ENCODE measurements around the gene NAGPA. TPM values are rescaled to one million over a fixed set of nuclear protein-coding genes. Genes with fewer than 3 reads are reported as not detected.

The NAGPA gene
- polyA plus RNA-seq, 1 donor: 19.3 TPM

DNA sequence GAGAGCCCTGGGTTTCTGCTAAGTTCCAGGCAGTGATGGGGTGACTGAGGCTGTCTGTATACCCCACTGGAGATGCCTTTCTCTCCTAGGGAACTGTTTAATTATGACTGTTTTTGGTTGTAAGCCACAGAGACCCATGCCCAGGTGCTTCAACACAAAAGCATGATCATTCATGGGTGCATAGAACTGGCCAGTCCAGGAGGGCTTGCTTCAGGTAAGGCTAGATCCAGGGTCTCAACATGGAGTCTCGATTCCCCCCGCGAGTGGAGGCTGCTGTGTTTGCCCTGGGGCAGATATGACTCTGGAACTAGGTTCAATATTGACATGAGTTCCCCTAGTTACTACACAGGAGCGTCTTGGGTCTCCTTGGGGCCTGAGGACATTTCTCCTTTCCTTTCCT is 17.8 kb downstream of the NAGPA start:
- DNase-seq: no peak
- Histone ChIP-seq H3K27ac (ENCODE audit: low read length) (no peak overlapping the region), H3K27me3 (ENCODE audit: control insufficient read depth, insufficient read depth, low read length) (no peaks in the 10 kb centered on the region), H3K36me3 (ENCODE audit: control insufficient read depth, insufficient read depth, low read length) (no peaks in the 10 kb centered on the region), H3K4me1 (ENCODE audit: control insufficient read depth, insufficient read depth, low read length) (no peaks in the 10 kb centered on the region), H3K9me3 (ENCODE audit: control insufficient read depth, low read depth, low read length) (no peaks in the 10 kb centered on the region), H3K4me3 (ENCODE audit: low read length) (no peak overlapping the region)
- WGBS (ENCODE audit: insufficient coverage, low lambda C conversion rate): no CpG with 5 or more reads among the region's 4 CpGs

DNA sequence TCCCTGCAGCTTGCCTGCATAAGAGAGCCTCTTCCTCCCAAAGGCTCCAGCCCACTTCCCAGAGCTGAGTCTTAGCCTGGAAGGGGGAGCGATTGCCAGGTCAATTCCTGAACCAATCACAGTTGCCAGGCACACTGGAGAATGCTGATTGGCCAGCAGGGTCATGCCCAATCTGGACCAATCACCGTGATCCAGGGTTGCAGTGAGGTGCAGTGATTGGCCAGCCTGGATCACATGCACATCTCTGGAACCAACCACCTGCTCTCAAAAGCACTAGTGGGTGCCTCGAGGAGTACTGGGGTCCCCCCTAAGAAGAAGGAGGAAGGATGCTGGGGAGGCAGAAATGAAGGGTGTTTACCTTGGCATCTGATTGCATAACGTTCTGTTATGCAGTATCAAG is 18.4 kb downstream of the NAGPA start:
- H3K9me3 ChIP-seq (ENCODE audit: control insufficient read depth, low read depth, low read length): no peaks in the 10 kb centered on the region
- WGBS (ENCODE audit: insufficient coverage, low lambda C conversion rate): no CpG with 5 or more reads among the region's 4 CpGs
- no peaks in the 10 kb centered on the region for H3K27me3 ChIP-seq (ENCODE audit: control insufficient read depth, insufficient read depth, low read length)
- DNase-seq: no peak
- H3K27ac ChIP-seq (ENCODE audit: low read length): no peak overlapping the region
- no peak overlapping the region for H3K4me3 ChIP-seq (ENCODE audit: low read length)
- no peaks in the 10 kb centered on the region for H3K4me1 ChIP-seq (ENCODE audit: control insufficient read depth, insufficient read depth, low read length)
- H3K36me3 ChIP-seq (ENCODE audit: control insufficient read depth, insufficient read depth, low read length): no peaks in the 10 kb centered on the region

DNA sequence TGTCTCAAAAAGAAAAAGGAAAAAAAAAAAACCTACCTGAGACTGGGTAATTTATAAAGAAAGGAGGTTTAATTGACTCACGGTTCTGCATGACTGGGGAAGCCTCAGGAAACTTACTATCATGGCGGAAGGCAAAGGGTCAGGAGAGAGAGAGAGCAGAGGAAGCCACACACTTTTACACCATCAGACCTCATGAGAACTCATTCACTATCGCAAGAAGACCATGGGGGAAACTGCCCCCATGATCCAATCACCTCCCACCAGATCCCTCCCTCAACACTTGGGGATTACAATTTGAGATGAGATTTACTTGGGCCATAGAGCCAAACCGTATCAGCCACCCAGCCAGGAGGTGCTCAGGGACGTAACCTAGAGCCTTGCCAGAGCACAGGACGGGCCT is 20.8 kb downstream of the NAGPA start:
- no peak for DNase-seq
- Histone ChIP-seq H3K4me3 (ENCODE audit: low read length) (no peak overlapping the region), H3K27ac (ENCODE audit: low read length) (no peak overlapping the region), H3K36me3 (ENCODE audit: control insufficient read depth, insufficient read depth, low read length) (no peaks in the 10 kb centered on the region), H3K9me3 (ENCODE audit: control insufficient read depth, low read depth, low read length) (no peaks in the 10 kb centered on the region), H3K4me1 (ENCODE audit: control insufficient read depth, insufficient read depth, low read length) (no peaks in the 10 kb centered on the region), H3K27me3 (ENCODE audit: control insufficient read depth, insufficient read depth, low read length) (no peaks in the 10 kb centered on the region)
- whole genome bisulfite sequencing (ENCODE audit: insufficient coverage, low lambda C conversion rate): no CpG with 5 or more reads among the region's 6 CpGs

DNA sequence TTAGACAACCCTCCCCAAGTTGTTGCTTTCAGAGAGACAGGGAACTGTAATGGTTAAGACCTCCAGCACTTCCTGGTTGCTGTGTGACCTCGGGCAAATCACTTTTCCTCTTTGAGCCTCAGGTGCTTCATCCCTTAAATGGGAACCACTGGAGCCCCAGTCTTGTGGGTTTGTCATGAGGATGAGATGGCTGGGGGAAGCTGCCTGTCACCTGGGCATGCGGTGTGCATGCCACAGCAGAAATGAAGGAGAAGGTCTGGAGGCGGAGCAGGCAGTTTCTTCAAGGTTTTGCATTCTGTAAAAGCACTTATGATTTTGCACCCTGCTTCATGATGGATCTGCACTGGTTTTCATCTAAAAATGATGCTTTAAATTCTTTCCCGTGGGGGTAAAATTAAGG is 22.1 kb downstream of the NAGPA start:
- H3K27ac ChIP-seq (ENCODE audit: low read length): no peak overlapping the region
- no peaks in the 10 kb centered on the region for H3K9me3 ChIP-seq (ENCODE audit: control insufficient read depth, low read depth, low read length)
- H3K36me3 ChIP-seq (ENCODE audit: control insufficient read depth, insufficient read depth, low read length): no peaks in the 10 kb centered on the region
- WGBS (ENCODE audit: insufficient coverage, low lambda C conversion rate): no CpG with 5 or more reads among the region's 4 CpGs
- DNase-seq: no peak
- no peak overlapping the region for H3K4me3 ChIP-seq (ENCODE audit: low read length)
- H3K4me1 ChIP-seq (ENCODE audit: control insufficient read depth, insufficient read depth, low read length): no peaks in the 10 kb centered on the region
- no peaks in the 10 kb centered on the region for H3K27me3 ChIP-seq (ENCODE audit: control insufficient read depth, insufficient read depth, low read length)

DNA sequence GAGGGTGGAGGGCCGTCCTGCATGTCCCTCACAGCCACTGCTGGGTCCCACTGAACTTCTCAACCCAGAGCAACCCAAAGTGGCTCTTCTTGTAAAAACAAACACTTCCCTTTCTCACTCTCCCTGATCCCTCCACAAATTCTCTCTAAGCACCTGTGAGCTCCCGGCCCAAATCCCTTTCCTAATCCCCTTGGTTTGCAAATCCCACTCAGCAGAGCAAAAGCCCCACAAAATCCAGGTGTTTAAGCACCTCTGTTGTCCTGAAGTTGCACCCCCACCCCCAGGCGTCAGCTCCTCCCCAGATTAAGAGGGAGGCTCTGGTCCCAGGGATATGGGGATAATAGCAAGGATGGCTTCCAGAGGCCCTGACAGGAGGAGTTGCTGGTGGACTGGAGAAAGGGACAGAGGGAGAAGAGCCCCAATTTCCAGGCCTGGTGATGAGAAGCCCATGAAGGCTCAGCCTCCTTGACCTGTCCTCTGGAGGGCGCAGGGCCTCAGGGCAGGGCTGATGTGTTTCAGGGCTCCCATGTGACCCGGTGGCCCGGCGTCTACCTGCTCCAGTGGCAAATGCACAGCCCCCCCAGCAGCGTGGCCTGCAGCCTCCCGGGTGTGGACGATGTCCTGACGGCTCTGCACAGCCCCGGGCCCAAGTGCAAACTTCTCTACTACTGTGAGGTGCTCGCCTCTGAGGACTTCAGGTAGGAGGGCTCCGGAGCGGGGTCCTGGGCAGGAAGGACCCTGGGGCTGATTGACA is 23.0 kb downstream of the NAGPA start:
- WGBS (ENCODE audit: insufficient coverage, low lambda C conversion rate): no CpG with 5 or more reads among the region's 15 CpGs
- Histone ChIP-seq H3K4me3 (ENCODE audit: low read length) (no peak overlapping the region), H3K27ac (ENCODE audit: low read length) (no peak overlapping the region), H3K4me1 (ENCODE audit: control insufficient read depth, insufficient read depth, low read length) (no peaks in the 10 kb centered on the region), H3K36me3 (ENCODE audit: control insufficient read depth, insufficient read depth, low read length) (no peaks in the 10 kb centered on the region), H3K9me3 (ENCODE audit: control insufficient read depth, low read depth, low read length) (no peaks in the 10 kb centered on the region), H3K27me3 (ENCODE audit: control insufficient read depth, insufficient read depth, low read length) (no peaks in the 10 kb centered on the region)
- no peak for DNase-seq

DNA sequence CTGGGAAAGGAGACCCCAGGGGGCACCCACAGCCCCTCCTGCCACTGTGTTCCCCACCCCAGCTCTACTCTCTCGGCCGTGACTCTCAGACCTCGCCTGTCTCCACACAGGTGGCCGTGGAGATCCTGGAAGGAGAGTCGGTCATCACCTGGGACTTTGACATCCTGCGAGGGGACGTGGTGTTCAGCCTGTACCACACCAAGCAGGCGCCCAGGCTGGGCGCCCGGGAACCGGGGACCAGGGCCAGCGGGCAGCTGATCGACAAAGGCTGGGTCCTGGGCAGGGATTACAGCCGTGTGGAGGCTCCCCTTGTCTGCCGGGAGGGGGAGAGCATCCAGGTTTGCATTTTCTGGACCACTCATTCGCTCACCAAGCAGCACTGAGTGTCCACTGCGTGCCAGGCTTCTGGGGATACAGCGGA is 25.4 kb downstream of the NAGPA start:
- H3K27me3 ChIP-seq (ENCODE audit: control insufficient read depth, insufficient read depth, low read length): no peaks in the 10 kb centered on the region
- H3K4me3 ChIP-seq (ENCODE audit: low read length): no peak overlapping the region
- no CpG with 5 or more reads among the region's 18 CpGs for WGBS (ENCODE audit: insufficient coverage, low lambda C conversion rate)
- no peaks in the 10 kb centered on the region for H3K4me1 ChIP-seq (ENCODE audit: control insufficient read depth, insufficient read depth, low read length)
- no peak for DNase-seq
- no peaks in the 10 kb centered on the region for H3K36me3 ChIP-seq (ENCODE audit: control insufficient read depth, insufficient read depth, low read length)
- H3K27ac ChIP-seq (ENCODE audit: low read length): no peak overlapping the region
- no peaks in the 10 kb centered on the region for H3K9me3 ChIP-seq (ENCODE audit: control insufficient read depth, low read depth, low read length)

DNA sequence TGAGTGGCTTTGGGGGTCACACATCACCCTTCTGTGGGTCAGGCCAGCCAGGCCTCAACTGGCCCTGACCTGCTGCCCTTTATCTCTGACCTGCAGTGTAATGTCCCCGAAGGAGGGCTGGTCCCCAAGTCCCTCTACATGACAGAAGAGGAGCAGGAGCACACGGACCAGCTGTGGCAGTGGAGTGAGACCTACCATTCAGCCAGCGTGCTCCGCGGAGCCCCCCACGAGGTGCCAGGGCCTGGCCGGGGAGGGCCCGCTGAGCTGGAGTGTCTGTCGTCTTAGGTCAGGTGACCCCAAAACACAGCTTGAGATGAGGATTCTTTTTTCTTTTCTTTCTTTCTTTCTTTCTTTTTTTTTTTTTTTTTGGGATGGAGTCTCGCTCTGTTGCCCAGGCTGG is 26.5 kb downstream of the NAGPA start:
- WGBS (ENCODE audit: insufficient coverage, low lambda C conversion rate): no CpG with 5 or more reads among the region's 10 CpGs
- no peak overlapping the region for H3K4me3 ChIP-seq (ENCODE audit: low read length)
- H3K36me3 ChIP-seq (ENCODE audit: control insufficient read depth, insufficient read depth, low read length): no peaks in the 10 kb centered on the region
- H3K9me3 ChIP-seq (ENCODE audit: control insufficient read depth, low read depth, low read length): no peaks in the 10 kb centered on the region
- H3K4me1 ChIP-seq (ENCODE audit: control insufficient read depth, insufficient read depth, low read length): no peaks in the 10 kb centered on the region
- no peak overlapping the region for H3K27ac ChIP-seq (ENCODE audit: low read length)
- no peaks in the 10 kb centered on the region for H3K27me3 ChIP-seq (ENCODE audit: control insufficient read depth, insufficient read depth, low read length)
- no peak for DNase-seq

DNA sequence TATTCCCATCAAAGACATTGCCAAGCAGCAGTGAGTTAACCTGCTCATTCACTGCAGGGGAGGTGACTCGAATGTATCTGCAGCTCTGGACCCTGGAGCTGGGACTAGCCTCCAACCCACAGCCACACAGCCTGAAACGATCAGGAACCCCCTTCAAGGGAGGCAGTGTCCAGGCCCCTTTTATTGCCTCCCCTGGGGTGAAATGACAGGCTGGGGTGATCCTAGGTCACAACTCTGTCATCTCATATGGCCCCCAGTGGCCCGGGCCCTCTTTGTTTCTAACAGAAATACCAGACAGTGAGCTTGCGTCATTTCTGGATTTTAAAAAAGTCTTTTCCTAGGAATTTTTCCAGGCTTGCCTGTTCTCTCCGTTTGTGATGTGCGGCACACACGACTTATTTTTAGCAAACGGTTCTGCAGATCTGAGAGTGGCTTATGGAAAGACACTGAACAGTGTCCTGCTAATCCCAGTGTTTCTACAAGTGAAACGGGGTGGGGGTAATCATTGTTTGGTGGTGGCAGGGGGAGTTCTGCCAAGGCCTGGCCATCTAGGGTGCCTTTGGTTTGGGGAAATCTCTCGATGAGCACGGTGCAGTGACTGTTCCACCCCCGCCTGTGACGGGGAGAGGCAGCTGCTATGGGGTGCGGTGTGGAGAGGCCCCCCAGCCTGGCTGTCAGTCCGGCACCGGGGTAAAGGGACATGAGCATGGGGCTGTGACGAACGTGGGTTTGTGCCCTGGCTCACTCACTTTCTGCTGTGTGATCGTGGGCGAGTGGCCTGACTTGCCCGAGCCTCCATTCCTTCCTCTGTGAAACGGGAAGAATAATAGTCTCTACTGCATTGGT is 27.2 kb downstream of the NAGPA start:
- no peaks in the 10 kb centered on the region for H3K9me3 ChIP-seq (ENCODE audit: control insufficient read depth, low read depth, low read length)
- no peaks in the 10 kb centered on the region for H3K36me3 ChIP-seq (ENCODE audit: control insufficient read depth, insufficient read depth, low read length)
- no peaks in the 10 kb centered on the region for H3K4me1 ChIP-seq (ENCODE audit: control insufficient read depth, insufficient read depth, low read length)
- no CpG with 5 or more reads among the region's 22 CpGs for WGBS (ENCODE audit: insufficient coverage, low lambda C conversion rate)
- no peak overlapping the region for H3K4me3 ChIP-seq (ENCODE audit: low read length)
- no peaks in the 10 kb centered on the region for H3K27me3 ChIP-seq (ENCODE audit: control insufficient read depth, insufficient read depth, low read length)
- no peak for DNase-seq
- no peak overlapping the region for H3K27ac ChIP-seq (ENCODE audit: low read length)

DNA sequence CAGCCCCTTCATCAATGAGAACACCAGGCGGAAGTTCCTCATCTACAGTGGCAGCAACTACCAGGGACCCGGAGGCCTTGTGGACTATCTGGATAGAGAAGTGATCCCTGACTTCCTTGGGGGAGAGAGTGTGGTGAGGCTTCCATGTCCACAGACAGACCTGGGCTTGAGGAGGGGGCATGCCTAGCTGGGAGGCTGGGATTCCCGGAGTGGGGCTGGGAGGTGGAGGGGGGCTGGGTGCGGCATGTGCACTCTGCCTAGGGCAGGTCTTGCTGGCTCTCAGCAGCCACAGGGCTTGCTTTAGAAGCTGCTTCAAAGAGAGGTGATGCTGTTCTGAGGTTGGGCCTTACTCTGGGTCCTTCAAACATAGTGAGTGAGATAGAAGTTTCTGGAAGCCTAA is 27.8 kb downstream of the NAGPA start:
- DNase-seq: no peak
- Histone ChIP-seq H3K27me3 (ENCODE audit: control insufficient read depth, insufficient read depth, low read length) (no peaks in the 10 kb centered on the region), H3K4me3 (ENCODE audit: low read length) (no peak overlapping the region), H3K27ac (ENCODE audit: low read length) (no peak overlapping the region), H3K4me1 (ENCODE audit: control insufficient read depth, insufficient read depth, low read length) (no peaks in the 10 kb centered on the region), H3K9me3 (ENCODE audit: control insufficient read depth, low read depth, low read length) (no peaks in the 10 kb centered on the region), H3K36me3 (ENCODE audit: control insufficient read depth, insufficient read depth, low read length) (no peaks in the 10 kb centered on the region)
- WGBS (ENCODE audit: insufficient coverage, low lambda C conversion rate): no CpG with 5 or more reads among the region's 4 CpGs

DNA sequence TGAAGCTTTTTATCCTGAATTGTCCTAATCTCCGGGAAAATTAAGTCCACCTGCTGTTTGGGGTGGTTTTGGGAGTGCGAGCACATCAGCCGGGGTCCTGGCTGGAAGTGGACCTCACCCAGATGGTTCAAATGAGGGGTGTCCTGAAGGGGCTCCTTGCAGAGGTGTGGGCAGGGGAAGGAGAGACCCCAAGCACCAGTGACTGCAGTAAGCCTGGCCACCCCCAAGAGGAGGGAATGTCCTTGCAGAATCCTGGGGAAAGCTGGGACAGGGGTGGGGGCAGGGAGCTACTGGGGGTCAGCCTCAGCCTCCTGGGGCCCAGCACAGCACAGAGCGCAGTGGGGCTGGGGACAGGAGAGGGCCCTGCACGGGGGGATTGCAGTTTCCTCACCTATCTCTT is 29.4 kb downstream of the NAGPA start:
- no peak for DNase-seq
- Histone ChIP-seq H3K9me3 (ENCODE audit: control insufficient read depth, low read depth, low read length) (no peaks in the 10 kb centered on the region), H3K27me3 (ENCODE audit: control insufficient read depth, insufficient read depth, low read length) (no peaks in the 10 kb centered on the region), H3K4me1 (ENCODE audit: control insufficient read depth, insufficient read depth, low read length) (no peaks in the 10 kb centered on the region), H3K4me3 (ENCODE audit: low read length) (no peak overlapping the region), H3K27ac (ENCODE audit: low read length) (no peak overlapping the region), H3K36me3 (ENCODE audit: control insufficient read depth, insufficient read depth, low read length) (no peaks in the 10 kb centered on the region)
- no CpG with 5 or more reads among the region's 5 CpGs for WGBS (ENCODE audit: insufficient coverage, low lambda C conversion rate)
